A673 (cell line): ENCODE data around the gene MRS2. TPM values are rescaled to one million over a fixed set of nuclear protein-coding genes. Genes with fewer than 3 reads are reported as not detected.

ENCODE experiments used
- BruUV-seq: library from RNA; stranded (reverse); fragments of 400-500 nt; replicated peaks from 2 replicates; lab custom pipeline; 2021; lab: Mats Ljungman, UMichigan
- CTCF ChIA-PET: fragments of 300-600 bp; sonication (Branson Sonifier 250); formaldehyde crosslinking; loops from one replicate; lab custom pipeline; 2022; ENCODE audit warnings: antibody characterized with exemption; lab: Charles Lee
- POLR2A ChIA-PET: fragments of 300-600 bp; sonication (Branson Sonifier 250); formaldehyde crosslinking; loops from one replicate; lab custom pipeline; 2022; ENCODE audit warnings: antibody characterized with exemption; ENCODE audit not compliant: low non-redundant PET; lab: Charles Lee
- DNase-seq: peaks from one replicate; pipeline ENCODE4 v3.0.0-alpha.2; 2015; ENCODE audit warnings: low spot score
- H3K27ac ChIP-seq: fragments of 200-600 bp; sonication (generic); 2 replicates; pipeline ENCODE4 v1.5.1; 2016; ENCODE audit warnings: mixed run types, low read depth, mild to moderate bottlenecking, mixed read lengths, antibody characterized with exemption, low read length; ENCODE audit not compliant: poor library complexity, severe bottlenecking
- H3K27me3 ChIP-seq: fragments of 200-600 bp; sonication (generic); replicated peaks from 2 replicates; pipeline ENCODE4 v1.6.1; 2017; ENCODE audit warnings: mixed run types, low read depth, mild to moderate bottlenecking, mixed read lengths, antibody characterized with exemption, low read length; ENCODE audit not compliant: insufficient read depth, poor library complexity
- H3K36me3 ChIP-seq: fragments of 200-600 bp; sonication (generic); 2 replicates; pipeline ENCODE4 v1.6.1; 2016; ENCODE audit warnings: mixed run types, mild to moderate bottlenecking, mixed read lengths, antibody characterized with exemption, low read length; ENCODE audit not compliant: insufficient read depth, poor library complexity, severe bottlenecking
- H3K4me1 ChIP-seq: fragments of 200-600 bp; sonication (generic); 2 replicates; pipeline ENCODE4 v1.6.1; 2017; ENCODE audit warnings: mixed run types, mild to moderate bottlenecking, mixed read lengths, antibody characterized with exemption, low read length; ENCODE audit not compliant: insufficient read depth, poor library complexity, severe bottlenecking
- H3K4me3 ChIP-seq: fragments of 200-600 bp; sonication (generic); 2 replicates; pipeline ENCODE4 v1.5.1; 2016; ENCODE audit warnings: low read depth, mixed run types, mild to moderate bottlenecking, mixed read lengths, low read length; ENCODE audit not compliant: poor library complexity, severe bottlenecking
- H3K9me3 ChIP-seq: fragments of 200-600 bp; sonication (generic); 2 replicates; pipeline ENCODE4 v1.6.1; 2016; ENCODE audit warnings: mixed run types, low read depth, mild to moderate bottlenecking, mixed read lengths, antibody characterized with exemption, low read length; ENCODE audit not compliant: poor library complexity, severe bottlenecking
- EZH2 ChIP-seq: fragments of 200-600 bp; sonication (generic); IDR thresholded peaks from 2 replicates; pipeline ENCODE4 v1.6.1; 2017; ENCODE audit warnings: borderline replicate concordance, low read depth, mild to moderate bottlenecking, mixed read lengths, antibody characterized with exemption, low read length; ENCODE audit not compliant: poor library complexity, severe bottlenecking
- intact Hi-C: fragments of 100-400 bp; cut with micrococcal nuclease; formaldehyde crosslinking; loops from one replicate; pipeline ENCODE4 v1.10.0; 2022; ENCODE audit not compliant: unreplicated experiment
- total RNA-seq: library from RNA; stranded (reverse); gene quantifications from 2 replicates; pipeline ENCODE4 v1.2.3, GENCODE V29; 2021
- TF ChIP-seq, protein P1 (sequence below): fragments of 300-800, 200-600 bp; sonication (generic); conservative IDR thresholded peaks from 2 replicates; pipeline ENCODE4 v1.5.1; 2017; ENCODE audit warnings: low read depth, mild to moderate bottlenecking, antibody characterized with exemption, low read length, moderate library complexity, mixed read lengths

Gene MRS2
- total RNA-seq, 1 experiment from 2014 or later = 46.6 TPM

DNA sequence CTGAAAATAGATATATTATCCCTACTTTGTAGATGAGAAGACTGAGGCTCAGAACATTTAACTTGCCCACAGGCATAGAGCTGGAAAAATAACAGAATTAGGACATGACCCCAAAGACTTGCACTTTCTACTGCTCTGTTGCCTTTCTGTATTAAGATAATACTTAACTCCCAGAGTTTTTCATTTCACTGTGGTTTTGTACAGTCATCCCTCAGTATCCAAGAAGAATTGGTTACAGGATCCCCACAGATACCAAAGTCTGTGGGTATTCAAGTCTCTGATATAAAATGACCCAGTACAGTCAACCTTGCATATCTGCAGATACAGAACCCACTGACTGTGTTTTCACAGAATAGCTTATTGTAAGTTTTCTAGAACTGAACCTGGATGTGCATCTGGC, 16.8 kb downstream of the MRS2 start:
- H3K4me1 ChIP-seq = no peaks in the 10 kb centered on the region
- H3K36me3 ChIP-seq = peaks cover 100% of the 10 kb centered on the region
- H3K27ac ChIP-seq = no peak overlapping the region
- ChIA-PET CTCF (no interaction called here), POLR2A (no interaction called here)
- TF ChIP-seq, protein P1, sequence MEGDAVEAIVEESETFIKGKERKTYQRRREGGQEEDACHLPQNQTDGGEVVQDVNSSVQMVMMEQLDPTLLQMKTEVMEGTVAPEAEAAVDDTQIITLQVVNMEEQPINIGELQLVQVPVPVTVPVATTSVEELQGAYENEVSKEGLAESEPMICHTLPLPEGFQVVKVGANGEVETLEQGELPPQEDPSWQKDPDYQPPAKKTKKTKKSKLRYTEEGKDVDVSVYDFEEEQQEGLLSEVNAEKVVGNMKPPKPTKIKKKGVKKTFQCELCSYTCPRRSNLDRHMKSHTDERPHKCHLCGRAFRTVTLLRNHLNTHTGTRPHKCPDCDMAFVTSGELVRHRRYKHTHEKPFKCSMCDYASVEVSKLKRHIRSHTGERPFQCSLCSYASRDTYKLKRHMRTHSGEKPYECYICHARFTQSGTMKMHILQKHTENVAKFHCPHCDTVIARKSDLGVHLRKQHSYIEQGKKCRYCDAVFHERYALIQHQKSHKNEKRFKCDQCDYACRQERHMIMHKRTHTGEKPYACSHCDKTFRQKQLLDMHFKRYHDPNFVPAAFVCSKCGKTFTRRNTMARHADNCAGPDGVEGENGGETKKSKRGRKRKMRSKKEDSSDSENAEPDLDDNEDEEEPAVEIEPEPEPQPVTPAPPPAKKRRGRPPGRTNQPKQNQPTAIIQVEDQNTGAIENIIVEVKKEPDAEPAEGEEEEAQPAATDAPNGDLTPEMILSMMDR = no peak
- no peak for TF ChIP-seq EZH2
- intact Hi-C loops = no loop called here
- DNase-seq = no peak
- no peaks in the 10 kb centered on the region for H3K9me3 ChIP-seq
- no TSS peak for BruUV-seq
- H3K4me3 ChIP-seq = no peak overlapping the region
- no peaks in the 10 kb centered on the region for H3K27me3 ChIP-seq

DNA sequence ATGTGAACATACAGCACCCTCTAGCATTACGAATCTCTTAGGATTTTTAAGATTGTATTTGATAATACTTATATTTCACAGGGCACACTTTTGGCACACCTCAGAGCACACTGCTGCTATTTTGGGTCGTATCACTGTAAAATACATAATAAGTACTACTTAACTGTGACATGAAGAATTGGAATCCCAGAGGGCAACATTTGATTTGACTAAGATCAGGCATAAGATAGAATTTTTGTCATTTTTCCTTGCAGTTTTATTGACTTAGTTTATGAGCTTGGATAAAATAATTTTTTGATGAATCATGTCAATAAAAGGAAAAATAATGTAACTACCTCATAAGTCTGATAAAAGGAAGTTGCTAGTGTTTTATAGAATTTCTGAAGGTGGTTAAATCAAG, 22.4 kb downstream of the MRS2 start:
- BruUV-seq = no TSS peak
- Histone ChIP-seq H3K9me3 (no peaks in the 10 kb centered on the region), H3K36me3 (peaks cover 62% of the 10 kb centered on the region), H3K27me3 (no peaks in the 10 kb centered on the region), H3K27ac (no peak overlapping the region), H3K4me3 (no peak overlapping the region), H3K4me1 (no peaks in the 10 kb centered on the region)
- no peak for DNase-seq
- ChIA-PET POLR2A (no interaction called here), CTCF (no interaction called here)
- intact Hi-C loops = no loop called here
- TF ChIP-seq, protein P1 = no peak
- TF ChIP-seq EZH2 = no peak

DNA sequence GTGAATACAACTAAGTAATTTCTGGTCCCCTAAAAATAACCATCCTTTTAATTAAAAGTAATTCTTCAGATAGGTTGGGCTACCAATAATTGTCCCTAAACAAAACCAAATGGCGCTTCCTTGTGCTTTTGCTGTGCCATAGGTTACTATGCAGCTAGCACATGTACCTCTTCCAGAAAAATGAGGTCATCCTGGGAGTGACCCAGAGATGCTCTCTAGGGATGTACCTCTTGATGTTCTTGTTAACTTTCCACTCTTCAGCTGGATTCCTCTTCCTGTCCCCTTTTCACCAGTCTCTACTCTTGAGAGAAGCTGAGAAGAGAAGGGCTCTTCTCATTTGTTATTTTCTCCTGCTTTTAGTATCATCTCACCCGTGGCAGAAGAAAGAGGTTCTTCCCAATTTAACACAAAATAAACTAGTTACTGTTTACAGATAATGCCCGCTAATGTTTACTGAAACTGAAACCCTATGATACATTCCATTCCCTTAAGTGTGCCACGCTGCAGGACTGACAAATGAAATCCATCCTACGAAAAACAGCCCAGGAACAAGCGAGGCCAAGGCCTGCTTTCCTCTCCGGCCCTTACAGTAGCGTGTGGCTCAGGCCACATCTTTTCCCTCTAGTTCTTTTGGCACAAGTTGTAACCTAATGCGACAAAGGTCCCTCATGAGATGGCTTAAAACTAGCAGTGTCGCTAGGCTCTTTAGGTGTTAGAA, 24.2 kb downstream of the MRS2 start:
- no peak for TF ChIP-seq EZH2
- BruUV-seq = no TSS peak
- intact Hi-C loops = no loop called here
- no peaks in the 10 kb centered on the region for H3K4me1 ChIP-seq
- ChIA-PET POLR2A (no interaction called here), CTCF (no interaction called here)
- H3K4me3 ChIP-seq = no peak overlapping the region
- H3K27ac ChIP-seq = no peak overlapping the region
- no peaks in the 10 kb centered on the region for H3K27me3 ChIP-seq
- H3K36me3 ChIP-seq = peaks cover 44% of the 10 kb centered on the region
- no peaks in the 10 kb centered on the region for H3K9me3 ChIP-seq
- DNase-seq = no peak

DNA sequence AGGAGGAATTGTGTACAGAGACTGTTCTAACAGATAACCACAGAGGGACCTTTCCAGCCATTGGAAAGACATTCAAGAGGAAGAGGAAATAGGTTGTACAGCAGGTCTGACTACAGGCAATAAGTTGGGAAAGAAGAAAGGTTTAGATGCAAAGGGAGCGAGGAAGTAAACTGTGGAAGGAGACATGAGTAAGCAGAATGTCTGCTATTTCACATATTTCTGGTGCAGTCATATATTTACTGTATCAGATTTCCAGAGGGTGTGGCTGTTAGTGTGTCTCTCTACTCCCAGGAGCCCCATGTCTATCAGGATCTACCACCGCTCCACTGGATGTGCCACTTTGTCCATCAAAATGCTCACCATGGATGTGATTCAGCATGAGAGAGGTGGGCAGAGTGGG, 25.9 kb downstream of the MRS2 start:
- intact Hi-C loops = no loop called here

More for the DNA sequence above, 25.9 kb downstream of the MRS2 start:
- BruUV-seq = no TSS peak
- POLR2A ChIA-PET = no interaction called here
- H3K36me3 ChIP-seq = peaks cover 26% of the 10 kb centered on the region
- no peaks in the 10 kb centered on the region for H3K9me3 ChIP-seq
- DNase-seq = no peak
- CTCF ChIA-PET = no interaction called here
- TF ChIP-seq EZH2 = no peak
- TF ChIP-seq, protein P1 = no peak
- no peaks in the 10 kb centered on the region for H3K27me3 ChIP-seq
- no peak overlapping the region for H3K4me3 ChIP-seq
- no peaks in the 10 kb centered on the region for H3K4me1 ChIP-seq
- H3K27ac ChIP-seq = no peak overlapping the region
